Ramos (cell line): ENCODE results near the gene ITPR1.
"Not testable (repeated sequence)": the region's sequence is repeated elsewhere in the genome, so short reads cannot be mapped to it uniquely, and the experiment has no call there.

Experiments used
- in situ Hi-C: fragments of 300-500 bp; cut with MboI; formaldehyde crosslinking; loops from one replicate; pipeline ENCODE4 v1.14.3; 2022; ENCODE audit warnings: low sequenced_read_pairs; ENCODE audit not compliant: unreplicated experiment

ITPR1 gene

GRCh38 chr3:4493014-4493940 is at the start of gene ITPR1:
TSS of gene ITPR1 (plus strand) at chr3:4493348. CDS start at chr3:4516492, 23,144 bp downstream.
- in situ Hi-C loops: loop anchor here (10.0 kb wide), 1 partner anchor 702 kb away; no protein-coding TSS in a partner anchor

- in situ Hi-C loops: no loop called here
Measured at GRCh38 chr3:4447295-4447999, 45.7 kb upstream of the ITPR1 start.

DNA sequence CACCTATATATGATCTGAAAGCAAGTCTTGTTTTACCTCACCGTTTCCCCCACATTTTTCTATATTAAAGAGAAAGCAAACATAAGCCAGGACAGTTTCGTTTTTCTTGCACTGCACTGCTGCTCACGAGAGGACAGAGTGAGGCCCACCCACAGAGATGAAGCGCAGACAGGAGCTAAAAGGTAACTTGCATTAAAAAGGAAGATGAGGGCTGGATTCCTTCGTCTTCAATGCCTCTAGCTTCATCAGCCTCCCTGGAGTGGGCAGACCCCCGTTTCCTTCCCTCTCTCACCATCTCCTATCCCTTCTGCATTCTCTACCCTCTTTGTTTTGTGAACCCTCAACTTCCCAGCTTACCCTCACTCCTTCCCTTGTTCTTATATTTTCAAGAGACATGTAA is 45.0 kb upstream of the ITPR1 start:
- in situ Hi-C loops: no loop called here

DNA sequence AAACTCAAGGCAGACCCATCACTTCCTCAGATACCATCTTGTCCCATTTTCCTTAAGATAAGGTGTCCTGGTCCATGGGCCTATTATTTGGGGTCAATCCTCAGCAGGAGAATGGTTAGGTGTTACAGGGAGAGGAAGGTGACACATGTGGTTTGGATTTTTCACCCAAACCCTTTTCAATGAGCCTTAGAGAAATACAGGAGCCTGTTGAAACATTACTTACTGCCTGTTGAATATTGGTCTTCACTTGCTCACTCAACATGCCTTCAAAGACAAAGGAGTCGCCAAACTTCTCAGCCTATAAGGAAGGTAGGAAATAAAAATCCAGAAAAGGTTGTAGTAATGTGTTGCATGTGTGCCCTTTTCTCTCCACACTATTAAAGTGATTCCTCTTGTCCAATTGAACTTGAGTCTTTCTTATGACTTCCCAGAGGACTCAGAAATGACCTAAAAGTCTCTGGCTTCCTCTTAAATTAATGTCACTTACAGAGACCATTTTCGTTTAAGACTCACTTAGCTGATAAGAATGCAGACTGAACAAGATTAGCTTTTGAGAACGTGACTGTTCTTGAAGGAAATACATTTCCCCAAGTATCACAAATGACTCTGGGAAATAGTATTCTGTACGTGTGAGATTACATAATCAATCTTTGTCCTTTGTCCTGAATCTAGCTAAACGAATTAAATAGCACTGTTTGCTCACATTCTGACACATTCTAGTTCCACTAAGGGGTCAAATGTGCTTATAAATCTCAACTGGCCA is 43.9 kb upstream of the ITPR1 start:
- in situ Hi-C loops: no loop called here

DNA sequence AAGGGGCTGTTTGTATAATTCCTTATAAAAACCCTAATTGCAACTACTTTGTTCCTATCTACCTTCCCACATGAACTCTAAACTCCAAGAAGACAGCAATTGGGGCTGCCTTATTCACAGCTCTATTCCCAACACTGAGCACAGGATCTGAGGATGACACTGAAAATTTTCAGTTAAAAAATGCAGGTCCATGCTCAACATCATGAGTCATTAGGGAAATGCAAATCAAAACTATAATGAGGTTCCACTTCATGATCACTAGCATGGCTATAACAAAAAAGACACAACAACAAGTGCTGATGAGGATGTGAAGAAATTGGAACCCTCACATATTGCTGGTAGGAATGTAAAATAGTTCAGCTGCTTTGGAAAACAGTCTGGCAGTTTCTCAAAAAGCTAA is 39.0 kb upstream of the ITPR1 start:
- in situ Hi-C loops: no loop called here

DNA sequence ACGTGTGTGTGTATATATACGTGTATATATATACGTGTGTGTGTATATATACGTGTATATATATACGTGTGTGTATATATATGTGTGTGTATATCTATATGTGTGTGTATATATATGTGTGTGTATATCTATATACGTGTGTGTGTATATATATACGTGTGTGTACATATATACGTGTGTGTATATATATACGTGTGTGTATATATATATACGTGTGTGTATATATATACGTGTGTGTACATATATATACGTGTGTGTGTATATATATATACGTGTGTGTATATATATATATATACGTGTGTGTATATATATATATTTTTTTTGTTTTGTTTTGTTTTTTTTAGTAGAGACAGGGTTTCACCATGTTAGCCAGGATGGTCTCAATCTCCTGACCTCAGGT is 36.4 kb upstream of the ITPR1 start:
- in situ Hi-C loops: not testable (repeated sequence)

GRCh38 chr3:4458961-4459360 is 34.2 kb upstream of the ITPR1 start:
- in situ Hi-C loops: no loop called here

- in situ Hi-C loops: no loop called here
Measured at GRCh38 chr3:4460334-4460733, 32.8 kb upstream of the ITPR1 start.

GRCh38 chr3:4461468-4462090 is 31.6 kb upstream of the ITPR1 start:
- in situ Hi-C loops: no loop called here

GRCh38 chr3:4462369-4463040 is 30.6 kb upstream of the ITPR1 start:
- in situ Hi-C loops: no loop called here

GRCh38 chr3:4464576-4464975 is 28.6 kb upstream of the ITPR1 start:
- in situ Hi-C loops: no loop called here

DNA sequence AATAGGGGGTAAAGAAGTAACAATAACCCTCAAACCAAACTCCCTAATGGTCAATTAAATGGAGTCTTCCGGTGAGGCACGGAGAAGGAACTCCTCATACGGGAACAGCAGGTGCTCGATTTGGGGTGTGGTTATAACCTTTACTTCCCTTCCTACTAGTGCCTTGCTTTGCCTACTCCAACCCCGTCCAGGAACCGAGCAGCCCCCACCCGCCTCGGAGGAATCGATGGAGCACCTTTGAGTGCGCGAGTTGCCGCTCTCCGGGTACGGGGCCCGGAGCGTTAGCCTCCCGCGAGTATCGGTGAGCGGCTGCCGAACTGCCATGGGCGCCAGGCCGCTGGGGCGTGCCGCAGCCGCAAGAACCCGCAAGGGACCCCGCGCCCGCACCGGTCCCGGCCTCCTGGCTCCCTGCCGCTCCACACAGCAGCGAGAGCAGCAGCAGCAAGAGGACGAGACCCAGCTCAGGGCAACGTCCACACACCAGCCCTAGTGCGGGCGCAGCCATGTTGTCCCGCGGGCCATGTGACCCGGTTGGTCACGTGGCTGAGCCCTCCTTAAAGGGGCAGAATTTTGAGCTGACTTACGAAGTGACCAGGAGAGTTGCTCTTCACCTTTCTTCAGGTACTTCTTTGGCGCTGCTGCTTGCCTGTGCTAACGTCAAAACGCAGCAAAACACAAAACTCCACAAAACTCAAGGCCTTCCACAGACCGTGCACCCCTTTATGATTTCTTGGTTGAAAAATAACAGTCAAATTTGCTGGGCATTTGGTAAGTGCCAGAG is 26.2 kb upstream of the ITPR1 start, which contains the start of gene SUMF1:
TSS of gene SUMF1 (minus strand) at position 529 of the 781 bp plus-strand sequence. CDS start at position 505, 24 bp downstream.
- in situ Hi-C loops: no loop called here

DNA sequence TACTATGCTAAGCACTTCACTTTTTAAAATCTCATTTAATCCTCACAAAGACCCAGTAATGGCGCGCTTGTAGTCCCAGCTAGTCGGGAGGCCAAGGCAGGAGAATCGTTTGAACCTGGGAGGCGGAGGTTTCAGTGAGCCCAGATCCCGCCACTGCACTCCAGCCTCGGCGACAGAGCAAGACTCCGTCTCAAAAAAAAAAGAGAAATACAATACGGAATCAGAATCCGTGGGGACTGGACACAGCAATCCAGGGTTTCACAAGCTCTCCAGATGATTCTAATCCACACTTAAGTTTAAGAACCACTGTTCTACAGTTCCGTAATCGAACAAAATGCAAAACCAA is 25.7 kb upstream of the ITPR1 start:
- in situ Hi-C loops: no loop called here

DNA sequence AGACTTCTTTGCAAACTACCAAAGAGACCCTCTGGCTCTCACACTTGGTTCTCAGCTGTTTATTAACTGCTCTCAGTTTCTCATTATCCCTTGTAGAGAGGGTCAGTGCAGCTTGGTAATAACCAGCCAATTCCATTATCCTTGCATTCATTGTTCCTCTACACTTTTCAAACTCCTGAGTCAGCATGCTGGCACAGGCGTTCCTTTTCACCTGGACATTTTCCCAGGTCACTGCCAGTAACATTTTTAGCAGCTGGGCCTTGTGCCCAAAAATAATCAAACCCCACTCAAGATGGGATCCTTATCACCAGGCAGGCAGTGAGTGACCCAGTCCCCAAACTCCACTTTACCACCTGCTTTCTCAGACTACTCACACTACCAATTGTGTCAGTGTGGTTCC is 21.2 kb upstream of the ITPR1 start:
- in situ Hi-C loops: no loop called here

- in situ Hi-C loops: no loop called here
Measured at GRCh38 chr3:4472312-4472711, 20.8 kb upstream of the ITPR1 start.

- in situ Hi-C loops: no loop called here
Measured at GRCh38 chr3:4472766-4473165, 20.4 kb upstream of the ITPR1 start.

- in situ Hi-C loops: no loop called here
Measured at GRCh38 chr3:4474683-4475490, 18.3 kb upstream of the ITPR1 start.

DNA sequence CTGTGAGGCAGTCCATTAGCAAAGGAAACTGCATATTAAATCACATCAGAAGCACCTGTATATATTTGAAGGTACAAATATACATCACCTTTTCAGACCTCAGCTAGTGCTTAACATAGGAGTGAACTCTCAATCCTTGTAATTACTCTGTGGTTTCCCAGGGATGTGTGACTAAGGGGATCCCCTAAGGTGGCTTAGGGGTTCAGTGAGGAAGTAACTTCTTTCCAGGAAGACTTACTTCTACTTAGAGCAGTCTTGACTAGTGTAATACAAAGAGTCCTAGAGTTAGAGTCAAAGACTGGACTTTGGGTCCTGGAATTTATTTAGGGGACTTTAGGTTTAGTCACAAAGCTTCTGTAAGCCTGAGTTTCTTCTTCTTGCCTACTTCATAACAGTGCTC is 17.3 kb upstream of the ITPR1 start:
- in situ Hi-C loops: no loop called here
